ENCODE measurements around the gene GULP1.

The GULP1 gene

DNA sequence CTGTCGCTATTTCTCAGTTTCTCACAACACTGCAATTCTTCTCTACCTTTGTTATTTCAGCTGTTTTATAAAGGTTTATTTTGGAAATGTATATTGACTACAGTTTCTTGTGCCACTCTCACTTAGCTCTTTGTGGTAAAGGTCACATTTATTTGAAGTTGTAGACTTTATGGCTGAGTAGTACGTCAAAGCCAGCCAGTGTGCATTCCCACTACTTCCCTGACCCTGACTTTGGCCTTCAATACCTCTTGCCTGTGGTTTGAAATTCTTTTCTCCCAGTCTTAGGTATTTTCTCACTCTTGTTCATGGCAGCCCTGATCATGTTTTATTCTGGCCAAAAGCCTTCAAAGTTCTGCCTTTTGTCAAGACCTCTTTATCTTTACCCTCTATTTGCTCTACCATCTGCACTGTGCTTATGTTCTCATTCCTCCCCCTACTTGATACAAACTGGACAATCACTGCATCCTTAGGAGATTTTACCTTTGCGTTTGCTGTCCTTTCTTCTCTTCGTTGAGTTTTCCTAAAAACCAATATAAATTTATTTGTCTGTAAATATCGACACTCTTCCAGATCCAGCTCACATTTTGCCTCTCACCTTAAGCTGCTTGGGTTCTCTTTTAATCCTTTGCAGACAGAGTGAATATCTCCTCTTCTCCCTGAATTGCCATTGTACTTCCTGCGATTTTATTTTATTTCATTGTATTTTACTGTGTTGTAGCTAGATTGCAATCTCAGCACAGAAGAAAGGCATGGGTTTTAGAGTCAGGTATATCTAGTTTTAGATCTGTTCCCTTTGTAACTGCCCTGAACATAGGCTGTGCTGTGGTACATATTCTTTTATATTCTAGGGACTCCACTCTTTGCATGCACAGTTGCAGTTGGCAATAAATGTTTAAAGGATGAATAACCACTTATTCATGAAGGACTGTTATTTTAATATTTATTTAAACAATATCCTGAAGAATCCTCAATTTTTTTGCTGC is 31.2 kb downstream of the GULP1 start:
- no peak for DNase-seq

GRCh38 chr2:188324067-188324466 is 32.4 kb downstream of the GULP1 start:
- no peak for DNase-seq

GRCh38 chr2:188326290-188326668 is 34.6 kb downstream of the GULP1 start:
- DNase-seq: no peak

DNA sequence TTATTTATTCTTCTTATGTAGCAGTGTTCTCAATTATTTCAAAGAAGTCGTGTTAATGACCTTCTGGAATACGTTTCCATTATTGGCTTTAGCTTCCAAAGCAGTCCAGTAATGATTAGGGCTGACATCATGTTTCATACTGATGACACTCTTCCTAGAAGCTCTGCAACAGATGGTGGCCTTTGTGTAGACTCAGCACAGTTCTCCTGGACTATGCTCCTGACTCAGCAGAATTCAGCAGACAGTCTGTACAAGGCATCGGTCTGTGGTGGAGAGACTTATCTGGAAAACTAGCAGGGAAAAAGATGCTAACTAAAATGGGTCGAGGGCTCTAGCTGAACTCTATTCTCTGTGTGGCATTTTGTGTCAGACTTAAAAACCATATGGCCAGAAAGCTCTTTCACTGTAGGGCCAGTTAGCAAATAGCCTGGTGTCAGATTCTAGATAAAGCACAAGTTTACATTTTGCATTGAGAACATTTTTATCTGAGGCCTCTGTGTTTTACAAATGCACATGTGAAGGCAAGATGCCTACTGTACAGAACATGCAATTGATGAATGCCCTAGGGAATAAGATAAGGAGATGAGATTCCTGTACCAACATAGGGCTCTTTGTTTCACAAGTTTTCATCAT is 35.1 kb downstream of the GULP1 start:
- DNase-seq: no peak

DNA sequence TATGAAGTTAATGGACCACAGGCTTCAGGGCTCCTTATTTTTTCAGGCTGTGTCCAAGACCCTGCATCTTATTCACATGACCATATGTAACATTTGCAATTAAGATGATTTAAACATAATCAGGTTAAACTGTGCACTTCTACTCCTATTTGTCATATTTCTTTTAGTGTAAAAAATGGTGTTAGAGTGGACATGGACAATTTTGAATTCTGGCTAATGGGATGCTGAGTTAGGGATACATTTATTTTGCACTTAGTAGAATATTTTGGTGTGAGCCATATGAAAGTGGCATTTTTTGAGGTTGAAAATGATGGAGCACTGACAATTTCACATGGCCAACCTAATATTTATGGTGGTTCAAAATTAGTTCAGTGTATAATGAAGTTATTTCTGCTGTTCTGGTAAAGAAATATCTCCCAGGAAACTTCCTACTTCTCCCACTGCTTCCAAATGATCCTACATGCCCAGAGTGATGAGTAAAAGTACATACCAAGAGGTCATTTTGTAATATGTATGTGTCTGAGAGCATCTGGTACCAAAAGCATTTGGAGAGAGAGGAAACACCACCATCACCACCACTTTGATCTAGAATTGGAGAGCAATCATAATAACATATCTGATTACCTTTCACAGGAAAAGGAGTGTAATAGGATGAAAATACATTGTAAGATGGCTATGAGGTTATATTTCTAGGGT is 36.0 kb downstream of the GULP1 start:
- no peak for DNase-seq

- DNase-seq: no peak
These were observed 36.7 kb downstream of the GULP1 start for GRCh38 chr2:188328419-188328818.

GRCh38 chr2:188330316-188331053 is 38.8 kb downstream of the GULP1 start:
- no peak for DNase-seq

GRCh38 chr2:188332619-188333018 is 40.9 kb downstream of the GULP1 start:
- DNase-seq: no peak

DNA sequence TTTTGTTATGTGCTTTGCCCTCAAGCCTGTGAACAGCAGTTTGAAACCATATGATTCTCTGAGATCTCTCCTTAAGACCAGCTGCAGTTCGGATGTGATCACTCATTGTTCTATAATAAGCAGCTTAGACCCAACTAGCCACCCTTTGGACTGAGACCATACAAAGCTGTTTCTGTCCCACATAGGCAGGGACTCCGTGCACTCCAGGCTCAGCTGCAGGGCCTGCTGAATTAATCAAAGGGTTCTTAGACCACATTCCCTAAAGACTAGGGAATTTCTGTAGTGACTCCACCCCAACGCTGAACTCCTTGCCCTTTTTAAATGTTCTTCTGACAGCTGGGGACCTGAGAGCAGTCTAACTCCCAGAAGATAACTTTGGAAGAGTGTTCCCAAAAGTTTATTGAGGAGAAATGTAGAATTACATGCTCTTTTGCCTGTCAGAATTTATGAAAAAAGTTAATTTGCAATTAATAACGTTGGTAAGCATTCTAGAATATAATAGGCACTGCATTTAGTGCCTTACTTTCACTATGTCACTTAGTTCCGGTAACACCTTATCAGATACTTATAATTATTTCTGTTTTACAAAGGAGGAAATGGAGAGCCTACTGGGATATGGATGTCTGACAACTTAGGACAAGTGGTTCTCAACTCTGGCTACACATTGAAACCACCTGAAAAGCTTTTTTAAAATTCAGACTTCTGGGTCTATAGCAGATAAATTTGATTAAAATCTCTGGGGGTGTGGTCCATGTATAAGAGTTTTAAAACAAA is 42.3 kb downstream of the GULP1 start:
- peak in 9 of 51 donors; percentile 1 to 33 (median 4) for DNase-seq

- DNase-seq: no peak
These were observed 46.8 kb downstream of the GULP1 start for GRCh38 chr2:188338463-188338862.

- DNase-seq: no peak
These were observed 48.6 kb downstream of the GULP1 start for GRCh38 chr2:188340257-188340656.

- no peak for DNase-seq
These were observed 53.3 kb downstream of the GULP1 start for GRCh38 chr2:188345020-188345419.

DNA sequence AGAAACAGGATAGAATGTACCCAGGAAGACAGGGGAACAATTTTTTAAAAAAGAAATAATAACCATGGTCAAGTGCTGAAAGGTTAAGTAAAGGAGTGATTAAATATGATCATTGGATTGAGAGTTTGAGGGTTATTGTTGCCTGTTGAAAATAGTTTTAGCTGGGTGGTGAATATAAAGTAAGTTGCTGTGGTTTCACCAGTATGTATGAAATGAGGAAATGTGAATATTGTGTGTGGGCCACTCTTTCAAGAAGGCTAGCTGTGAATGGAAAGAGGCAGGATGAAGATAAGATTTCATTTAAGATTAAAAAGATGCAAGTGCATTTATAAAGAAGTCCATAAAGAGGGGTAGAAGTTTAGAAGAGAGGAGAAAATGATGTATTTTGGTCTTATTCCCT is 53.8 kb downstream of the GULP1 start:
- DNase-seq: no peak

- no peak for DNase-seq
These were observed 54.3 kb downstream of the GULP1 start for GRCh38 chr2:188345831-188346458.

GRCh38 chr2:188349019-188349418 is 57.3 kb downstream of the GULP1 start:
- no peak for DNase-seq

GRCh38 chr2:188353282-188353681 is 61.6 kb downstream of the GULP1 start:
- no peak for DNase-seq

GRCh38 chr2:188360485-188361263 is 69.0 kb downstream of the GULP1 start:
- DNase-seq: no peak

DNA sequence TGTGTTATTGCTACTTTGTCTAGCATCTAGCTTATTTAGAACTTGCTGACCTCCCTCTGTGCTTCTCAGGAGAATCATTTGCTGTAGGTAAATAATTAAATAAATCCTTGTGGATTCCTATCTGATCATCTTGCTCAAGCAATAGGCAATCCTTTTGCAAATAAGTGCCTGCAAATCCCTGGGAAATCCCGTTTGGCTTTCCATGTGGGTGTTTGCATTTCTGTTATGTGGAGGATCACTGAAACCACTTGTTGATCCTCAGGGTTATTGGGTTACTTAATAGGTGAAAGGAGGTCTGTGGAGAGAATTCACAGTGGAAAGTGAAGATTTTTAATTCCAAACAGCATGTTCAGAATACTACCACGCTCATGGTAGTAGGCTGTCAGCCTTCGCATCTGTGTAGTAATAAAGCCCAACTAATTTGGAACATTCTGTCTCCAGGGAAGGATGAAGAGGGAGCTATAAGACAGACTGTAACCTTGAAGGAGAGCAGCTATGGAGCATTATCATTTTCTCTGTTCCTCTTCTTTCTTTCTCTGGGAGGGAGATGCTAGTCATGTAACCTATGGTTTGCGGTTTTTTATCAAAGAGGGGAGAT is 72.5 kb downstream of the GULP1 start:
- no peak for DNase-seq

- DNase-seq: no peak
These were observed 73.5 kb downstream of the GULP1 start for GRCh38 chr2:188365058-188365641.
